Measurements from ENCODE around the gene CEP290. TPM values are rescaled to one million over a fixed set of nuclear protein-coding genes. Genes with fewer than 3 reads are reported as not detected.
"Not testable (repeated sequence)": the region's sequence is repeated elsewhere in the genome, so short reads cannot be mapped to it uniquely, and the experiment has no call there.

Gene CEP290
- total and polyA plus RNA-seq, 7 donors, result 2.3 to 17.5 (median 14.1) TPM

GRCh38 chr12:88037770-88038169 is 104.1 kb downstream of the CEP290 start:
- Histone ChIP-seq H3K4me1 (peaks cover 0 to 42% (median 26%) of the 10 kb centered on the region in 4 donors), H3K4me3 (no peak overlapping the region)
- intact Hi-C loops (cut with DNase I), result loop anchor here (5.0 kb wide), 1 partner anchor 105 kb away; the partner anchor contains the start of genes CEP290 and TMTC3

GRCh38 chr12:88036353-88036965 is 105.4 kb downstream of the CEP290 start:
- intact Hi-C loops (cut with DNase I), result loop anchor here (5.0 kb wide), 1 partner anchor 106 kb away; the partner anchor contains the start of genes CEP290 and TMTC3
- TF ChIP-seq EP300 (IDR thresholded peaks at IDR 0.05) (no peak), POLR2A (IDR thresholded peaks at IDR 0.05) (no peak), CTCF (IDR thresholded peaks at IDR 0.05) (no peak), POLR2AphosphoS5 (IDR thresholded peaks at IDR 0.05) (no peak)
- DNase-seq, result no peak
- WGBS, 2 donors, result 8 to 37% methylated on average over 5 of the region's 5 CpGs
- no peaks in the 10 kb centered on the region for H3K9me3 ChIP-seq
- no peaks in the 10 kb centered on the region for H3K27me3 ChIP-seq
- H3K4me3 ChIP-seq, result peak overlapping the region; percentile 54 to 83 (median 64)
- no peaks in the 10 kb centered on the region for H3K36me3 ChIP-seq
- peak overlapping the region; percentile 74 to 84 (median 82) for H3K27ac ChIP-seq
- H3K4me1 ChIP-seq, result peaks cover 0 to 42% (median 26%) of the 10 kb centered on the region in 4 donors

More at GRCh38 chr12:88037770-88038169, 104.1 kb downstream of the CEP290 start:
- DNase-seq, result no peak
- H3K9me3 ChIP-seq, result no peaks in the 10 kb centered on the region
- WGBS, 2 donors, result 76 to 88% methylated on average over 1 of the region's 1 CpG
- TF ChIP-seq EP300 (IDR thresholded peaks at IDR 0.05), result no peak
- no peak for TF ChIP-seq POLR2AphosphoS5 (IDR thresholded peaks at IDR 0.05)
- no peak for TF ChIP-seq POLR2A (IDR thresholded peaks at IDR 0.05)
- no peak for TF ChIP-seq CTCF (IDR thresholded peaks at IDR 0.05)
- H3K36me3 ChIP-seq, result no peaks in the 10 kb centered on the region
- H3K27me3 ChIP-seq, result no peaks in the 10 kb centered on the region
- no peak overlapping the region for H3K27ac ChIP-seq

GRCh38 chr12:88035907-88036289 is 106.0 kb downstream of the CEP290 start:
- Histone ChIP-seq H3K4me3 (peak overlapping the region; percentile 54 to 83 (median 64)), H3K36me3 (no peaks in the 10 kb centered on the region), H3K27me3 (no peaks in the 10 kb centered on the region), H3K4me1 (peaks cover 0 to 42% (median 26%) of the 10 kb centered on the region in 4 donors), H3K27ac (peak overlapping the region; percentile 74 to 84 (median 82)), H3K9me3 (no peaks in the 10 kb centered on the region)
- WGBS, 2 donors, result 0 to 6% methylated on average over 5 of the region's 5 CpGs
- no peak for DNase-seq
- intact Hi-C loops (cut with DNase I), result loop anchor here (5.0 kb wide), 1 partner anchor 106 kb away; the partner anchor contains the start of genes CEP290 and TMTC3
- no peak for TF ChIP-seq POLR2A (IDR thresholded peaks at IDR 0.05)

GRCh38 chr12:88035271-88035906 is 106.5 kb downstream of the CEP290 start:
- intact Hi-C loops (cut with DNase I), result loop anchor here (5.0 kb wide), 1 partner anchor 107 kb away; the partner anchor contains the start of genes CEP290 and TMTC3
- H3K4me3 ChIP-seq, result peak overlapping the region; percentile 54 to 83 (median 64)
- peak overlapping the region; percentile 74 to 84 (median 82) for H3K27ac ChIP-seq
- H3K9me3 ChIP-seq, result no peaks in the 10 kb centered on the region
- no peaks in the 10 kb centered on the region for H3K27me3 ChIP-seq
- WGBS, 2 donors, result 0% methylated on average over 54 of the region's 54 CpGs
- no peaks in the 10 kb centered on the region for H3K36me3 ChIP-seq
- TF ChIP-seq POLR2A (IDR thresholded peaks at IDR 0.05) (peak; percentile 73 to 84), POLR2AphosphoS5 (IDR thresholded peaks at IDR 0.05) (peak; percentile 89 to 97 (median 91)), EP300 (IDR thresholded peaks at IDR 0.05) (no peak), CTCF (IDR thresholded peaks at IDR 0.05) (no peak)
- peak; percentile 93 for DNase-seq
- H3K4me1 ChIP-seq, result peaks cover 0 to 42% (median 26%) of the 10 kb centered on the region in 4 donors

- DNase-seq; intact Hi-C loops (cut with DNase I); H3K27me3 ChIP-seq; H3K4me3 ChIP-seq; H3K27ac ChIP-seq; H3K36me3 ChIP-seq; H3K9me3 ChIP-seq: not testable (repeated sequence)
- 91 to 93% methylated on average over 3 of the region's 3 CpGs for WGBS, 2 donors
- H3K4me1 ChIP-seq, result peaks cover 0 to 15% (median 8%) of the 10 kb centered on the region in 4 donors
Measured at GRCh38 chr12:88031161-88031560, 110.7 kb downstream of the CEP290 start.
